Measurements from ENCODE around the gene ATP8A2. TPM values are rescaled to one million over a fixed set of nuclear protein-coding genes. Genes with fewer than 3 reads are reported as not detected.

Gene ATP8A2
- total RNA-seq, 1 donor from 2014 or later = 2.1 TPM

- Histone ChIP-seq H3K9ac (ENCODE audit: low read depth in 1 of 3, low read length in 3 of 3) (no peak overlapping the region), H3K27me3 (ENCODE audit: control insufficient read depth in 3 of 3, insufficient read depth in 3 of 3, low read length in 3 of 3) (peaks cover 0 to 5% (median 3%) of the 10 kb centered on the region in 3 donors), H3K27ac (ENCODE audit: low read depth, low read length) (no peak overlapping the region), H3K4me1 (ENCODE audit: control insufficient read depth in 3 of 3, insufficient read depth in 3 of 3, low read length in 3 of 3) (peaks cover 0 to 4% (median 4%) of the 10 kb centered on the region in 3 donors), H3K4me3 (ENCODE audit: low read length in 3 of 3) (no peak overlapping the region), H3K9me3 (ENCODE audit: control insufficient read depth in 3 of 3, low read length in 3 of 3) (no peaks in the 10 kb centered on the region), H3K36me3 (ENCODE audit: control insufficient read depth in 3 of 3, insufficient read depth in 3 of 3, low read length in 3 of 3) (no peaks in the 10 kb centered on the region)
Measured at GRCh38 chr13:25881136-25881926, 509.6 kb downstream of the ATP8A2 start.

- peaks cover 0 to 5% (median 3%) of the 10 kb centered on the region in 3 donors for H3K27me3 ChIP-seq (ENCODE audit: control insufficient read depth in 3 of 3, insufficient read depth in 3 of 3, low read length in 3 of 3)
- no peak overlapping the region for H3K27ac ChIP-seq (ENCODE audit: low read depth, low read length)
- H3K9ac ChIP-seq (ENCODE audit: low read depth in 1 of 3, low read length in 3 of 3) = no peak overlapping the region
- no peaks in the 10 kb centered on the region for H3K9me3 ChIP-seq (ENCODE audit: control insufficient read depth in 3 of 3, low read length in 3 of 3)
- H3K4me3 ChIP-seq (ENCODE audit: low read length in 3 of 3) = no peak overlapping the region
- no peaks in the 10 kb centered on the region for H3K36me3 ChIP-seq (ENCODE audit: control insufficient read depth in 3 of 3, insufficient read depth in 3 of 3, low read length in 3 of 3)
- H3K4me1 ChIP-seq (ENCODE audit: control insufficient read depth in 3 of 3, insufficient read depth in 3 of 3, low read length in 3 of 3) = peaks cover 0 to 4% (median 4%) of the 10 kb centered on the region in 3 donors
Measured at GRCh38 chr13:25881971-25882451, 510.2 kb downstream of the ATP8A2 start.

GRCh38 chr13:25882466-25883357 lies 510.9 kb downstream of the ATP8A2 start:
- Histone ChIP-seq H3K4me3 (ENCODE audit: low read length in 3 of 3) (no peak overlapping the region), H3K27ac (ENCODE audit: low read depth, low read length) (no peak overlapping the region), H3K4me1 (ENCODE audit: control insufficient read depth in 3 of 3, insufficient read depth in 3 of 3, low read length in 3 of 3) (peaks cover 0 to 4% (median 4%) of the 10 kb centered on the region in 3 donors), H3K9ac (ENCODE audit: low read depth in 1 of 3, low read length in 3 of 3) (no peak overlapping the region), H3K36me3 (ENCODE audit: control insufficient read depth in 3 of 3, insufficient read depth in 3 of 3, low read length in 3 of 3) (no peaks in the 10 kb centered on the region), H3K27me3 (ENCODE audit: control insufficient read depth in 3 of 3, insufficient read depth in 3 of 3, low read length in 3 of 3) (peaks cover 0 to 5% (median 3%) of the 10 kb centered on the region in 3 donors), H3K9me3 (ENCODE audit: control insufficient read depth in 3 of 3, low read length in 3 of 3) (no peaks in the 10 kb centered on the region)

GRCh38 chr13:25885418-25885817 lies 513.6 kb downstream of the ATP8A2 start:
- H3K4me3 ChIP-seq (ENCODE audit: low read length in 3 of 3) = no peak overlapping the region
- no peak overlapping the region for H3K9ac ChIP-seq (ENCODE audit: low read depth in 1 of 3, low read length in 3 of 3)
- no peaks in the 10 kb centered on the region for H3K9me3 ChIP-seq (ENCODE audit: control insufficient read depth in 3 of 3, low read length in 3 of 3)
- peaks cover 0 to 4% (median 4%) of the 10 kb centered on the region in 3 donors for H3K4me1 ChIP-seq (ENCODE audit: control insufficient read depth in 3 of 3, insufficient read depth in 3 of 3, low read length in 3 of 3)
- H3K36me3 ChIP-seq (ENCODE audit: control insufficient read depth in 3 of 3, insufficient read depth in 3 of 3, low read length in 3 of 3) = no peaks in the 10 kb centered on the region
- no peak overlapping the region for H3K27ac ChIP-seq (ENCODE audit: low read depth, low read length)
- peaks cover 0 to 5% (median 3%) of the 10 kb centered on the region in 3 donors for H3K27me3 ChIP-seq (ENCODE audit: control insufficient read depth in 3 of 3, insufficient read depth in 3 of 3, low read length in 3 of 3)

GRCh38 chr13:25886438-25887214 lies 514.9 kb downstream of the ATP8A2 start:
- Histone ChIP-seq H3K36me3 (ENCODE audit: control insufficient read depth in 3 of 3, insufficient read depth in 3 of 3, low read length in 3 of 3) (no peaks in the 10 kb centered on the region), H3K9me3 (ENCODE audit: control insufficient read depth in 3 of 3, low read length in 3 of 3) (no peaks in the 10 kb centered on the region), H3K27ac (ENCODE audit: low read depth, low read length) (no peak overlapping the region), H3K27me3 (ENCODE audit: control insufficient read depth in 3 of 3, insufficient read depth in 3 of 3, low read length in 3 of 3) (peaks cover 0 to 5% (median 3%) of the 10 kb centered on the region in 3 donors), H3K4me1 (ENCODE audit: control insufficient read depth in 3 of 3, insufficient read depth in 3 of 3, low read length in 3 of 3) (peaks cover 0 to 4% (median 4%) of the 10 kb centered on the region in 3 donors), H3K4me3 (ENCODE audit: low read length in 3 of 3) (no peak overlapping the region), H3K9ac (ENCODE audit: low read depth in 1 of 3, low read length in 3 of 3) (no peak overlapping the region)

- Histone ChIP-seq H3K9me3 (ENCODE audit: control insufficient read depth in 3 of 3, low read length in 3 of 3) (no peaks in the 10 kb centered on the region), H3K9ac (ENCODE audit: low read depth in 1 of 3, low read length in 3 of 3) (no peak overlapping the region), H3K27ac (ENCODE audit: low read depth, low read length) (no peak overlapping the region), H3K36me3 (ENCODE audit: control insufficient read depth in 3 of 3, insufficient read depth in 3 of 3, low read length in 3 of 3) (no peaks in the 10 kb centered on the region), H3K4me3 (ENCODE audit: low read length in 3 of 3) (no peak overlapping the region), H3K4me1 (ENCODE audit: control insufficient read depth in 3 of 3, insufficient read depth in 3 of 3, low read length in 3 of 3) (no peaks in the 10 kb centered on the region), H3K27me3 (ENCODE audit: control insufficient read depth in 3 of 3, insufficient read depth in 3 of 3, low read length in 3 of 3) (peaks cover 0 to 5% (median 3%) of the 10 kb centered on the region in 3 donors)
Measured at GRCh38 chr13:25887962-25888655, 516.3 kb downstream of the ATP8A2 start.

- Histone ChIP-seq H3K9ac (ENCODE audit: low read depth in 1 of 3, low read length in 3 of 3) (no peak overlapping the region), H3K4me3 (ENCODE audit: low read length in 3 of 3) (no peak overlapping the region), H3K36me3 (ENCODE audit: control insufficient read depth in 3 of 3, insufficient read depth in 3 of 3, low read length in 3 of 3) (no peaks in the 10 kb centered on the region), H3K9me3 (ENCODE audit: control insufficient read depth in 3 of 3, low read length in 3 of 3) (no peaks in the 10 kb centered on the region), H3K4me1 (ENCODE audit: control insufficient read depth in 3 of 3, insufficient read depth in 3 of 3, low read length in 3 of 3) (no peaks in the 10 kb centered on the region), H3K27me3 (ENCODE audit: control insufficient read depth in 3 of 3, insufficient read depth in 3 of 3, low read length in 3 of 3) (no peaks in the 10 kb centered on the region), H3K27ac (ENCODE audit: low read depth, low read length) (no peak overlapping the region)
Measured at GRCh38 chr13:25890671-25891212, 519.0 kb downstream of the ATP8A2 start.

GRCh38 chr13:25898991-25899390 lies 527.2 kb downstream of the ATP8A2 start:
- no peaks in the 10 kb centered on the region for H3K9me3 ChIP-seq (ENCODE audit: control insufficient read depth in 3 of 3, low read length in 3 of 3)
- no peak overlapping the region for H3K4me3 ChIP-seq (ENCODE audit: low read length in 3 of 3)
- no peak overlapping the region for H3K27ac ChIP-seq (ENCODE audit: low read depth, low read length)
- peaks cover 0 to 2% (median 0%) of the 10 kb centered on the region in 3 donors for H3K4me1 ChIP-seq (ENCODE audit: control insufficient read depth in 3 of 3, insufficient read depth in 3 of 3, low read length in 3 of 3)
- no peaks in the 10 kb centered on the region for H3K36me3 ChIP-seq (ENCODE audit: control insufficient read depth in 3 of 3, insufficient read depth in 3 of 3, low read length in 3 of 3)
- no peak overlapping the region for H3K9ac ChIP-seq (ENCODE audit: low read depth in 1 of 3, low read length in 3 of 3)
- no peaks in the 10 kb centered on the region for H3K27me3 ChIP-seq (ENCODE audit: control insufficient read depth in 3 of 3, insufficient read depth in 3 of 3, low read length in 3 of 3)

GRCh38 chr13:25899464-25899863 lies 527.7 kb downstream of the ATP8A2 start:
- Histone ChIP-seq H3K9ac (ENCODE audit: low read depth in 1 of 3, low read length in 3 of 3) (no peak overlapping the region), H3K36me3 (ENCODE audit: control insufficient read depth in 3 of 3, insufficient read depth in 3 of 3, low read length in 3 of 3) (no peaks in the 10 kb centered on the region), H3K4me1 (ENCODE audit: control insufficient read depth in 3 of 3, insufficient read depth in 3 of 3, low read length in 3 of 3) (peaks cover 0 to 2% (median 0%) of the 10 kb centered on the region in 3 donors), H3K27ac (ENCODE audit: low read depth, low read length) (no peak overlapping the region), H3K27me3 (ENCODE audit: control insufficient read depth in 3 of 3, insufficient read depth in 3 of 3, low read length in 3 of 3) (no peaks in the 10 kb centered on the region), H3K4me3 (ENCODE audit: low read length in 3 of 3) (no peak overlapping the region), H3K9me3 (ENCODE audit: control insufficient read depth in 3 of 3, low read length in 3 of 3) (no peaks in the 10 kb centered on the region)
